Stomach smooth muscle (tissue), 2 donors: ENCODE measurements around the gene RPGRIP1L.

Experiments
- H3K27ac ChIP-seq: one replicate; pipeline ENCODE4 v1.7.0; 2013; ENCODE audit warnings: mild to moderate bottlenecking, low read length, inconsistent platforms
- H3K27me3 ChIP-seq, 2 donors: one replicate each; pipeline ENCODE4 v1.7.0; 2013; ENCODE audit warnings: low read length in 2 of 2; ENCODE audit not compliant: insufficient read depth in 2 of 2, control insufficient read depth in 1 of 2
- H3K36me3 ChIP-seq, 2 donors: one replicate each; pipeline ENCODE4 v1.7.0; 2013; ENCODE audit warnings: low read length in 2 of 2; ENCODE audit not compliant: control insufficient read depth in 2 of 2, insufficient read depth in 2 of 2
- H3K4me1 ChIP-seq: one replicate; pipeline ENCODE4 v1.7.0; 2013; ENCODE audit warnings: low read length; ENCODE audit not compliant: control insufficient read depth, insufficient read depth
- H3K4me3 ChIP-seq, 2 donors: one replicate each; pipeline ENCODE4 v1.7.0; 2013; ENCODE audit warnings: low read length in 2 of 2
- H3K9ac ChIP-seq, 2 donors: one replicate each; pipeline ENCODE4 v1.7.0; 2013; ENCODE audit warnings: low read length in 2 of 2, mild to moderate bottlenecking in 1 of 2
- H3K9me3 ChIP-seq, 2 donors: one replicate each; pipeline ENCODE4 v1.7.0; 2013; ENCODE audit warnings: low read length in 2 of 2; ENCODE audit not compliant: control insufficient read depth in 2 of 2
- donor health status: healthy.
- donor health status: Pancreatic carcinoma.

Gene RPGRIP1L

DNA sequence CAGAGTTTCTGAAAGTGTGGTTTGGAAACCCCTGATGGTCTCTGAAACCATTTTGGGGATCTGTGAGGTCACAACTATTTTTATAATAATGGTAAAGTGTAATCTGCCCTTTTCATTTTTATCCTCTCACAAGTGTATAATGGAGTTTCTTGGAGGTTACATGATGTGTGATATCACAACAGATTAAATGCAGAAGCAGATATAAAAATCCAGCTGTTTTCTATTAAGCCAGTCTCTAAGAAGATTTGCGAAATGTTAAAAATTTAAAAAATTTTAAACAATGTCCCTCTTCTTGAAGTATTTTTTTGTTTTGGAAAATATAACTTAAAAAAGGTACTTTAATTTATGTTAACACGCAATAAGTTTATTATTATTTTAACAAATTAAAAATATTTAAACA is 48.7 kb downstream of the RPGRIP1L start:
- Histone ChIP-seq H3K36me3 (peaks cover 0 to 6% of the 10 kb centered on the region in 2 donors), H3K27me3 (no peaks in the 10 kb centered on the region), H3K4me3 (no peak overlapping the region), H3K4me1 (no peaks in the 10 kb centered on the region), H3K9me3 (no peaks in the 10 kb centered on the region), H3K9ac (no peak overlapping the region), H3K27ac (no peak overlapping the region)

DNA sequence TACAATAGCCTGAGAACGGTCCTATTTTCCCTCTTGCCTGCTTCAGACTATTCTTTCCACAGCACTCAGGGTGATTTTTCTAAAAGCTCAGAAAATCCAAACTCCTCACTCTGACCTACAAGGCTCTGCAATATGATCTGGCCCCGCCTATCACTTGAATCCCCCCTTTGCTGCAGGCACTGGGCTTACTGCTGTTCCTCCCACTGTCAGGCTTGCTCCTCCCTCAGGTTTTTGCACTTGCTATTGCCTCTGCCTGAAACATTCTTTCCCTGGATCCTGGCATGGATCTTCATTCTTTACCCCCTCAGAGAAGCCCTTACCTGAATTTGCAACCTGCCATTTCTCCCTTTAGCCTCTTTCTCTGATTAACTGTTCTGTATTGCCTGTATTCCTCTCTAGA is 52.3 kb downstream of the RPGRIP1L start:
- Histone ChIP-seq H3K4me3 (no peak overlapping the region), H3K27ac (no peak overlapping the region), H3K36me3 (peaks cover 0 to 6% of the 10 kb centered on the region in 2 donors), H3K9me3 (no peaks in the 10 kb centered on the region), H3K9ac (no peak overlapping the region), H3K27me3 (no peaks in the 10 kb centered on the region), H3K4me1 (no peaks in the 10 kb centered on the region)

DNA sequence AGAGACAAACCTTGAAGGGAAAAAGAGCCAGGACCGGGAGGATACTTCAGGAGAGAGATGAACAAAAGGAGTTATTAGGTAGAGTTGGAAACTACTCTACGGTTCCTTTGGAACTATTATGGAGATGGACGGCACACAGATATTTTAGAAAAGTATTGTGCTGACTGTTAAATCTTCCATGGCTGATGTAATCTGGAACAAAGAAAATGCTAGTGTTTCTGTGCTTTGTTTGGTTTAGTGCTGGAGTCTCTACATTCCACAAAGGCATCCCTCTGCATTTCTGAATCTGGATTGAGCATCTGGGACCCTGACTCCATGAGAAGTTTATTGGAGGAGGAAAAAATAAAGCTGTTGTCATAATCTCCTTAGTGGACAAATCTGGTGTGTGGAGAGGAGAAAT is 57.2 kb downstream of the RPGRIP1L start:
- H3K9me3 ChIP-seq, result peaks cover 0 to 5% of the 10 kb centered on the region in 2 donors
- H3K4me3 ChIP-seq, result no peak overlapping the region

DNA sequence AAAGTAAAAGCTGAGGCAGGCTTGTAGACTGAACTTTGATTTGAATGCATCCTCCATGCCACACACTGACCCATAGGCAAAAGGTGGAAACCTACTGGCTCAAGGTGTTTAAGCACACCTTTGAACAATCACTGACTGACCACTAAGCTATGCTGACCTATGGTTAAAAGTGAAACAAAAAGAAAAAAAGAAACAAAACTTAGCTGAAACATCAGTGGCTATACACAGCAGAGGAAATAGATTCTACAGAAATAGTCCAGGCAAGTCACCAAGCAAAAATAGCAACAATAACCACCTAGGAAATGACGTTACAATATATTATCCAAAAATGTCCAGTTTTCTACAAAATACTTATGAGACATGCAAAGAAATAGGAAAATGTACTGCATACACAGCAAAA is 60.2 kb downstream of the RPGRIP1L start:
- Histone ChIP-seq H3K9me3 (peaks cover 0 to 5% of the 10 kb centered on the region in 2 donors), H3K4me1 (no peaks in the 10 kb centered on the region), H3K4me3 (no peak overlapping the region), H3K36me3 (peaks cover 0 to 9% of the 10 kb centered on the region in 2 donors), H3K9ac (no peak overlapping the region), H3K27ac (no peak overlapping the region), H3K27me3 (no peaks in the 10 kb centered on the region)

More for the DNA sequence above, 57.2 kb downstream of the RPGRIP1L start:
- Histone ChIP-seq H3K27me3 (no peaks in the 10 kb centered on the region), H3K4me1 (no peaks in the 10 kb centered on the region), H3K27ac (no peak overlapping the region), H3K9ac (no peak overlapping the region), H3K36me3 (peaks cover 0 to 9% of the 10 kb centered on the region in 2 donors)

DNA sequence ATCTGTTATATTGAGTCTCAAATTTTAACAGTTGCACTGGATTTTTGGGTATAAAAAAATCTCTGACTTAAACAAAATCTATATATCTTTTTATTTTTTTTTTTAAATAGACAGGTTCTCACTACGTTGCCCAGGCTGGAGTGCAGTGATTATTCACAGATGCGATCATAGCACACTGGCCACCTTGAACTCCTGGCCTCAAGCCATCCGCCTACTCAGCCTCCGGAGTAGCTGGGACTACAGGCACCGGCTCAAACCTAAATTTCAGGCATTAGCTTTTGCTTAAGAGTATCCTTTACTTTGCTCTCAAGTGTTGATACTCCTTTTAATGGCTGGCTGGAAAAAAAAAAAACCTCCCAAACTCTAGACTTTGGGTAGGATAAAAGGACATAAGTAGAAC is 61.6 kb downstream of the RPGRIP1L start:
- no peak overlapping the region for H3K9ac ChIP-seq
- H3K36me3 ChIP-seq, result peaks cover 0 to 9% of the 10 kb centered on the region in 2 donors
- H3K27me3 ChIP-seq, result no peaks in the 10 kb centered on the region
- H3K27ac ChIP-seq, result no peak overlapping the region
- H3K4me1 ChIP-seq, result no peaks in the 10 kb centered on the region
- H3K4me3 ChIP-seq, result no peak overlapping the region
- peaks cover 0 to 5% of the 10 kb centered on the region in 2 donors for H3K9me3 ChIP-seq

DNA sequence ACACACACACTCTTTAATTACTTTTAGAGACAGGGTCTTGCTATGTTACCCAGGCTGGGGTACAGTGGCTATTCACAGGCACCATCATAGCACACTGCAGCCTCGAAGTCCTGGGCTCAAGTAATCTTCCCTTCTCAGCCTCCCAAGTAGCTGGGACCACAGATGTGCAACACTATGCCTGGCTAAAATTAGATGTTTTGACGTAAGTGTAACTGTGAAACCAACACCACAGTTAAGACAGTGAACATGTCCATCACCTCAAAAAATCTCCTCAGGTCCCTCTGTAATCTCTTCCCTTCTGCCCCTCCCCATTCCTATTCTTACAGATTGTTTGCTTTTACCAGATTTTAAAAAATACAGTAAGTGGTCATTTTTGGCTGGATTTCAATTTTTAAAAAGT is 66.7 kb downstream of the RPGRIP1L start:
- Histone ChIP-seq H3K9me3 (no peaks in the 10 kb centered on the region), H3K9ac (no peak overlapping the region), H3K27ac (no peak overlapping the region), H3K27me3 (no peaks in the 10 kb centered on the region), H3K4me3 (no peak overlapping the region), H3K4me1 (no peaks in the 10 kb centered on the region), H3K36me3 (no peaks in the 10 kb centered on the region)

DNA sequence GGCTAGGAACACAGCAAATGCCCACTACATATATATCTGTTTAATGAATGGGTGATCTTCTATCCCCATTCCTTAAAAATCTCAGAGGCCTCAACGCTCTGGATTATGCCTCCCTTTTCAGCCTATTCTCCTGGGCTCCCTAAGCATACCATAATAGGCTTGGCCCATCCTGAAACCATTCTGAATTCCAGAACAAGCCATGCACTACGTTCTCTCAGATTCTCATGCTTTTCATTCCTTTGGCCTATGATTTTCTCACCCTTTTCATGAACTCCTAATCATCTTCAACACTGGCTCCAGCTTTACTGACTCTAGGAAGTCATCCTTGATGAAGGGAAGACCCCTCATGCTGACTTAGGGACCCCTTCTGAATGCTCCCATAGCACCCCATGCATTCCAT is 71.1 kb downstream of the RPGRIP1L start:
- no peaks in the 10 kb centered on the region for H3K36me3 ChIP-seq
- H3K4me1 ChIP-seq, result peaks cover 8% of the 10 kb centered on the region
- no peak overlapping the region for H3K27ac ChIP-seq
- H3K9ac ChIP-seq, result no peak overlapping the region
- H3K4me3 ChIP-seq, result no peak overlapping the region
- no peaks in the 10 kb centered on the region for H3K9me3 ChIP-seq
- H3K27me3 ChIP-seq, result no peaks in the 10 kb centered on the region

GRCh38 chr16:53631236-53632025 is 72.2 kb downstream of the RPGRIP1L start:
- Histone ChIP-seq H3K9me3 (no peaks in the 10 kb centered on the region), H3K27ac (no peak overlapping the region), H3K9ac (no peak overlapping the region), H3K36me3 (no peaks in the 10 kb centered on the region), H3K4me1 (peaks cover 8% of the 10 kb centered on the region), H3K27me3 (no peaks in the 10 kb centered on the region), H3K4me3 (no peak overlapping the region)

DNA sequence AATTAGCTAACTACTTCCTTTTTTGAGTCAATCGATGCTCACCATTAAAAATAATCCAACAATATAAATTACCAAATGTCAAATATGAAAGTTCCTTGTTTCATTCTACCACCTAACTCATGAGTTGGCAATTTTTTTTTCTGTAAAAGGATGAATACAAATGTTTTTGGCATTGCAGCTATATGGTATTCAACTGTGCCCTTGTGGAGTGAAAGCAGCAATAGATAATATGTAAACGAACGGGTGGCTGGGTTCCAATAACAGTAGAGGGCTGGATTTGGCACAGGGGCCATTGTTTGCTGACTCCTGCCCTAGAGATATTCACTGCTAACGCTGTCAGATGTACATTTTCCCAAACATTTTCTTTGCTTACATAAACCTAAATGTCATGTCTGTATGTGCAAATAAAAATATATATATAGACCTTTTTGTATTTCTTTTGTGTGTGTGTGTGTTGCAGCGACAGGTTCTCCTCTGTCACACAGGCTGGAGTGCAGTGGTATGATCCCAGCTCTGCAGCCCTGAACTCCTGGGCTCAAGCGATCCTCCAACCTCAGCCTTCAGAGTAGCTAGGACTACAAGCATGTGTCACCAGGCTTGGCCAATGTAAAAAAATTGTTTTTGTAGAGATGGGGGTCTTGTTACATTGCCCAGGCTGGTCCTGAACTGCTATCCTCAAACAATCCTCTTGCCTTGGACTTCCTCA is 73.9 kb downstream of the RPGRIP1L start:
- Histone ChIP-seq H3K9ac (no peak overlapping the region), H3K36me3 (no peaks in the 10 kb centered on the region), H3K9me3 (no peaks in the 10 kb centered on the region), H3K4me1 (peaks cover 8% of the 10 kb centered on the region), H3K27me3 (no peaks in the 10 kb centered on the region), H3K27ac (no peak overlapping the region), H3K4me3 (no peak overlapping the region)

GRCh38 chr16:53629151-53629550 is 74.5 kb downstream of the RPGRIP1L start:
- Histone ChIP-seq H3K36me3 (no peaks in the 10 kb centered on the region), H3K4me3 (no peak overlapping the region), H3K27me3 (no peaks in the 10 kb centered on the region), H3K9me3 (no peaks in the 10 kb centered on the region), H3K27ac (no peak overlapping the region), H3K4me1 (peaks cover 8% of the 10 kb centered on the region), H3K9ac (no peak overlapping the region)

GRCh38 chr16:53626811-53627210 is 76.8 kb downstream of the RPGRIP1L start:
- H3K4me1 ChIP-seq, result peaks cover 8% of the 10 kb centered on the region
- H3K4me3 ChIP-seq, result no peak overlapping the region
- H3K9ac ChIP-seq, result no peak overlapping the region
- no peaks in the 10 kb centered on the region for H3K9me3 ChIP-seq
- no peaks in the 10 kb centered on the region for H3K27me3 ChIP-seq
- no peak overlapping the region for H3K27ac ChIP-seq
- H3K36me3 ChIP-seq, result no peaks in the 10 kb centered on the region
